HEK293T (cell line): Measurements from ENCODE around the gene OSBPL2.

Experiments
- BHLHE40 ChIP-seq: fragments of 450-650 bp; IDR thresholded peaks from 2 replicates; pipeline ENCODE4 v1.6.1; 2016; ENCODE audit warnings: mild to moderate bottlenecking, moderate library complexity, borderline replicate concordance
- FOXM1 ChIP-seq: fragments of 450-650 bp; IDR thresholded peaks from 2 replicates; pipeline ENCODE4 v1.6.1; 2017; ENCODE audit warnings: mild to moderate bottlenecking, borderline replicate concordance
- L3MBTL2 ChIP-seq: fragments of 450-650 bp; conservative IDR thresholded peaks from 2 replicates; pipeline ENCODE4 v1.6.1; 2016; ENCODE audit warnings: mild to moderate bottlenecking
- SP1 ChIP-seq: fragments of 450-650 bp; IDR thresholded peaks from 2 replicates; pipeline ENCODE4 v1.6.1; 2017
- TARDBP ChIP-seq: fragments of 450-650 bp; IDR thresholded peaks from 2 replicates; pipeline ENCODE4 v1.6.1; 2016
- ZNF384 ChIP-seq: fragments of 450-650 bp; IDR thresholded peaks from 2 replicates; pipeline ENCODE4 v1.6.1; 2016

- TF ChIP-seq L3MBTL2 (no peak), FOXM1 (no peak), BHLHE40 (no peak), TARDBP (no peak), ZNF384 (no peak), SP1 (peak; percentile 87)
Observed at GRCh38 chr20:62237801-62238568, at the start of gene OSBPL2.
